NCI-H2196 (cell line): Measurements from ENCODE around the gene FES.
A peak's percentile ranks its signal among the peaks of the same experiment; 100 is the strongest.

Experiments used
- DNase-seq: peaks from one replicate; lab custom pipeline; 2025; ENCODE audit not compliant: unreplicated experiment; lab: John Stamatoyannopoulos, UW

FES gene

DNA sequence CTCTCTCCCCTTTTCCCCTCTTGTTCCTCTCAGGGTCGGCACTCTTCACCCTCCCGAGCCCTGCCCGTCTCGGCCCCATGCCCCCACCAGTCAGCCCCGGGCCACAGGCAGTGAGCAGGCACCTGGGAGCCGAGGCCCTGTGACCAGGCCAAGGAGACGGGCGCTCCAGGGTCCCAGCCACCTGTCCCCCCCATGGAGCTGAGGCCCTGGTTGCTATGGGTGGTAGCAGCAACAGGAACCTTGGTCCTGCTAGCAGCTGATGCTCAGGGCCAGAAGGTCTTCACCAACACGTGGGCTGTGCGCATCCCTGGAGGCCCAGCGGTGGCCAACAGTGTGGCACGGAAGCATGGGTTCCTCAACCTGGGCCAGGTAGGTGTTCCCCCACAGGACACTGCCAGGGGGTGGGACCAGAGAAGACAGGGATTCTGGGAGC is 8.7 kb upstream of the FES start:
- no peak for DNase-seq

DNA sequence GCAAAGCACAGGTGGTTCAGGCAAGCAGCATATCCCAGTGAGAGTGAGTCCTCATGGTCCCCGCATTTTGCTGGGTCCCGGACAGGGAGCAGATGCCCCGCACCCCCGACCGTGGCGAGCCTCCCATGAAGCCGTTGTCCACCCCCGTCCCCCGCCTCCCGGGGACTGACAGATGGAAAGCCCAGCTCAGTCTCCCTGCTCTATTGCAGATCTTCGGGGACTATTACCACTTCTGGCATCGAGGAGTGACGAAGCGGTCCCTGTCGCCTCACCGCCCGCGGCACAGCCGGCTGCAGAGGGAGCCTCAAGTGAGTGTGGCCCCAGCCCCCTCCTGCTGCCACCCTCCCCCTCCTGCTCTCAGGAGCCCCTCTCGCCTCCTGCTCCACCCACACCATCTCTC is 8.3 kb upstream of the FES start:
- DNase-seq = no peak

DNA sequence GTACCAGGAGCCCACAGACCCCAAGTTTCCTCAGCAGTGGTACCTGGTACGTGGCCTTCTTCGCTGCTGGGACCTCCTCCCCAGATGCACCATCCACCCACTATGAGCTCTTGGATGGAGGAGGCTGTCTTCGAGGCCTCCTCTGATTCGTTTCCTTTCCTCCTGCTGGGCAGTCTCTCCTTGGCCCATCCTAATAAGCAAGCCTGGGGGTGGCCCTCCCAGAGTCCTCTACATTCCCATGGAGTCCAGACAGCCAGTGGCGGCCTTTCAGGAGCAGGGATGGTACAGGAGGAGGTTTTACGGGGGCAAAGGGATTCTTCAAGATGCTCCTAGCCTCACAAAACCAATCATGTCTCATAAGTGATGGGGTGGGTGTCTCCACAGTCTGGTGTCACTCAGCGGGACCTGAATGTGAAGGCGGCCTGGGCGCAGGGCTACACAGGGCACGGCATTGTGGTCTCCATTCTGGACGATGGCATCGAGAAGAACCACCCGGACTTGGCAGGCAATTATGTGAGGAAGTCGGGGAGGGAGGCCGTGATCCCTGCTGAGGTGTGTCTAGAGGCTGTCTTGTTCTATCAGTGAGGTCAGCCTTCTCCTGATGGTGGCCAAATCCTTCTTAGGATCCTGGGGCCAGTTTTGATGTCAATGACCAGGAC is 7.7 kb upstream of the FES start:
- no peak for DNase-seq

DNA sequence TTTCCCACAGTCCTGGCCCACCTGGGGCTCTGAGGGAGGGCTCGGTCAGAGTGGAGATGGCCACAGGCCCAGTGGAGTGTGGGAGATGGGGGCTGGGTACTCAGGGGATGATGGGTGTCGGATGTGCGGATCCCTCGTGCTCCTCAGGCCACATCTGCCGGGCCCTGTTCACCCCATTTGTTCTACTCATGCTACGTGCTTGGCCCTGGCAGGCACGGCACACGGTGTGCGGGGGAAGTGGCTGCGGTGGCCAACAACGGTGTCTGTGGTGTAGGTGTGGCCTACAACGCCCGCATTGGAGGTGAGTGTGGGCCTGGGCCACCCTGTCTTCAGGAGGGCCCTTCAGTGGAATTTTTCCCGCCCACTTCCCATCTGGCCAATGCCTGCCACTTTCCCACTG is 7.0 kb upstream of the FES start:
- DNase-seq = no peak

DNA sequence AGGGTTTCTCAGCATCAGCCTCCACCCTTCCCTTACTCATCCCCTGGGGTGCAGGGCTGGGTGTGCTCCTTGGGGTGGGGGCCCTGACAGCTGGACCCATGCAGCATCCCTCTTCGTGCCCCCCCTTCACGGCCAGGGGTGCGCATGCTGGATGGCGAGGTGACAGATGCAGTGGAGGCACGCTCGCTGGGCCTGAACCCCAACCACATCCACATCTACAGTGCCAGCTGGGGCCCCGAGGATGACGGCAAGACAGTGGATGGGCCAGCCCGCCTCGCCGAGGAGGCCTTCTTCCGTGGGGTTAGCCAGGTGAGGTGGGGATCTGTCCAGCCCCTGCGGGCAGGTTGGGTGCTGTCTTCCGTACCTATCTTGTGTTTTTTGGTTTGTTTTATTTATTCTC is 6.3 kb upstream of the FES start:
- no peak for DNase-seq

DNA sequence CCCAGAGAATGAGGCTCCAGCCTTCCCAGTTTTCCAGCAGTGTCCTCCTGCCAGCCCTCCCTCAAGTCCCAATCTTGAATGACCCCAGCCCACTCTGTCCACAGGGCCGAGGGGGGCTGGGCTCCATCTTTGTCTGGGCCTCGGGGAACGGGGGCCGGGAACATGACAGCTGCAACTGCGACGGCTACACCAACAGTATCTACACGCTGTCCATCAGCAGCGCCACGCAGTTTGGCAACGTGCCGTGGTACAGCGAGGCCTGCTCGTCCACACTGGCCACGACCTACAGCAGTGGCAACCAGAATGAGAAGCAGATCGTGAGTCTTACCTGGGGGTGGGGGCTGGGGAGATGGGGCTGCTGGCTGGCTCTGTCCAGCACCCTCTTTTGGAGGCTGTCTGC is 5.6 kb upstream of the FES start:
- DNase-seq = no peak

DNA sequence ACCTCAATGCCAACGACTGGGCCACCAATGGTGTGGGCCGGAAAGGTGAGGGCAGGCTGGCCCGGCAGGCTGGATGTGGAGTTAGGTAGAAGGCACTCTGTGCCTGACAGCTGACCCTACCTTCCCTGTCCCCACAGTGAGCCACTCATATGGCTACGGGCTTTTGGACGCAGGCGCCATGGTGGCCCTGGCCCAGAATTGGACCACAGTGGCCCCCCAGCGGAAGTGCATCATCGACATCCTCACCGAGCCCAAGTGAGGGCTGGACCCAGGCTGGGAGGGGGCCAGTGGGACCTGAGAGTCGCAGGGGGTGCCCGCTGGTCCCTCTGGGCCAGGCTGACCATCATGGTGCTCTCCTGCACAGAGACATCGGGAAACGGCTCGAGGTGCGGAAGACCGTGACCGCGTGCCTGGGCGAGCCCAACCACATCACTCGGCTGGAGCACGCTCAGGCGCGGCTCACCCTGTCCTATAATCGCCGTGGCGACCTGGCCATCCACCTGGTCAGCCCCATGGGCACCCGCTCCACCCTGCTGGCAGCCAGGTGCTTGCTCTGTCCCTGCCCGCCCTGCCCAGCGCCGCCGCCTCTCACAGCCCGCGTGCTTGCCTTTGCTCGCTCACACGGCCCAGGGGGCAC is 4.5 kb upstream of the FES start:
- no peak for DNase-seq

DNA sequence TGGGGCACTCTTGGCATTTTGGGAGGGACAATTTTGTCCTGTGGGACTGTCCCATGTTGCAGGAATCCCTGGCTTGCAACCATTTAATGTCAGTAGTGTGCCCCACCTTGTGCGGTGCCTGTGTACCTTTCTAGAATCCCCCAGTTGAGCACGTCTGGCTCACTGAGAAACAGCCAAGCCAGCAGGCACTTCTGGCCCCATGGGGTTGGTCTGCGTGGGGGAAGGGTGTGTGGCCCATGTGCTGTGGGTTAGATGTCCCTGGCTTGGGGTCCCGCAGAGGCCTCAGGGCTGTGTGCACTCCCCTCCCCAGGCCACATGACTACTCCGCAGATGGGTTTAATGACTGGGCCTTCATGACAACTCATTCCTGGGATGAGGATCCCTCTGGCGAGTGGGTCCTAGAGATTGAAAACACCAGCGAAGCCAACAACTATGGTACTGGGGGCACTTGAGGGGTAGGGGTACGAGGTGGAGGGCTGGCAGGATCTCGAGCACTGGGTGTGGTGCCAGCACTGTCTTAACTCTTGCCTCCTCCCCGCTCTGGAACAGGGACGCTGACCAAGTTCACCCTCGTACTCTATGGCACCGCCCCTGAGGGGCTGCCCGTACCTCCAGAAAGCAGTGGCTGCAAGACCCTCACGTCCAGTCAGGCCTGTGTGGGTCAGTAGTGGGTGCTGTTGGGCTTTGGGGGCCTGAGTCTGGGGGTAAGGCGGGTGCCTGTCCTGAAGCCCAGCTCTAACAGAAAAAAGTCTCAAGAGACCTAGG is 3.7 kb upstream of the FES start:
- DNase-seq = no peak

DNA sequence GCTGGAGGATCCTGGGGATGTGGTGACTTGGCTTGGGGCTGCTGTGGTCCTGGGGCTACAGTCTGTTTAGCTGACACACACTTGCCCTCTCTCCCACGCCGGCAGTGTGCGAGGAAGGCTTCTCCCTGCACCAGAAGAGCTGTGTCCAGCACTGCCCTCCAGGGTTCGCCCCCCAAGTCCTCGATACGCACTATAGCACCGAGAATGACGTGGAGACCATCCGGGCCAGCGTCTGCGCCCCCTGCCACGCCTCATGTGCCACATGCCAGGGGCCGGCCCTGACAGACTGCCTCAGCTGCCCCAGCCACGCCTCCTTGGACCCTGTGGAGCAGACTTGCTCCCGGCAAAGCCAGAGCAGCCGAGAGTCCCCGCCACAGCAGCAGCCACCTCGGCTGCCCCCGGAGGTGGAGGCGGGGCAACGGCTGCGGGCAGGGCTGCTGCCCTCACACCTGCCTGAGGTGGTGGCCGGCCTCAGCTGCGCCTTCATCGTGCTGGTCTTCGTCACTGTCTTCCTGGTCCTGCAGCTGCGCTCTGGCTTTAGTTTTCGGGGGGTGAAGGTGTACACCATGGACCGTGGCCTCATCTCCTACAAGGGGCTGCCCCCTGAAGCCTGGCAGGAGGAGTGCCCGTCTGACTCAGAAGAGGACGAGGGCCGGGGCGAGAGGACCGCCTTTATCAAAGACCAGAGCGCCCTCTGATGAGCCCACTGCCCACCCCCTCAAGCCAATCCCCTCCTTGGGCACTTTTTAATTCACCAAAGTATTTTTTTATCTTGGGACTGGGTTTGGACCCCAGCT is 2.9 kb upstream of the FES start:
- DNase-seq = no peak

DNA sequence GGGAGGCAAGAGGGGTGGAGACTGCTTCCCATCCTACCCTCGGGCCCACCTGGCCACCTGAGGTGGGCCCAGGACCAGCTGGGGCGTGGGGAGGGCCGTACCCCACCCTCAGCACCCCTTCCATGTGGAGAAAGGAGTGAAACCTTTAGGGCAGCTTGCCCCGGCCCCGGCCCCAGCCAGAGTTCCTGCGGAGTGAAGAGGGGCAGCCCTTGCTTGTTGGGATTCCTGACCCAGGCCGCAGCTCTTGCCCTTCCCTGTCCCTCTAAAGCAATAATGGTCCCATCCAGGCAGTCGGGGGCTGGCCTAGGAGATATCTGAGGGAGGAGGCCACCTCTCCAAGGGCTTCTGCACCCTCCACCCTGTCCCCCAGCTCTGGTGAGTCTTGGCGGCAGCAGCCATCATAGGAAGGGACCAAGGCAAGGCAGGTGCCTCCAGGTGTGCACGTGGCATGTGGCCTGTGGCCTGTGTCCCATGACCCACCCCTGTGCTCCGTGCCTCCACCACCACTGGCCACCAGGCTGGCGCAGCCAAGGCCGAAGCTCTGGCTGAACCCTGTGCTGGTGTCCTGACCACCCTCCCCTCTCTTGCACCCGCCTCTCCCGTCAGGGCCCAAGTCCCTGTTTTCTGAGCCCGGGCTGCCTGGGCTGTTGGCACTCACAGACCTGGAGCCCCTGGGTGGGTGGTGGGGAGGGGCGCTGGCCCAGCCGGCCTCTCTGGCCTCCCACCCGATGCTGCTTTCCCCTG is 2.2 kb upstream of the FES start:
- DNase-seq = no peak

DNA sequence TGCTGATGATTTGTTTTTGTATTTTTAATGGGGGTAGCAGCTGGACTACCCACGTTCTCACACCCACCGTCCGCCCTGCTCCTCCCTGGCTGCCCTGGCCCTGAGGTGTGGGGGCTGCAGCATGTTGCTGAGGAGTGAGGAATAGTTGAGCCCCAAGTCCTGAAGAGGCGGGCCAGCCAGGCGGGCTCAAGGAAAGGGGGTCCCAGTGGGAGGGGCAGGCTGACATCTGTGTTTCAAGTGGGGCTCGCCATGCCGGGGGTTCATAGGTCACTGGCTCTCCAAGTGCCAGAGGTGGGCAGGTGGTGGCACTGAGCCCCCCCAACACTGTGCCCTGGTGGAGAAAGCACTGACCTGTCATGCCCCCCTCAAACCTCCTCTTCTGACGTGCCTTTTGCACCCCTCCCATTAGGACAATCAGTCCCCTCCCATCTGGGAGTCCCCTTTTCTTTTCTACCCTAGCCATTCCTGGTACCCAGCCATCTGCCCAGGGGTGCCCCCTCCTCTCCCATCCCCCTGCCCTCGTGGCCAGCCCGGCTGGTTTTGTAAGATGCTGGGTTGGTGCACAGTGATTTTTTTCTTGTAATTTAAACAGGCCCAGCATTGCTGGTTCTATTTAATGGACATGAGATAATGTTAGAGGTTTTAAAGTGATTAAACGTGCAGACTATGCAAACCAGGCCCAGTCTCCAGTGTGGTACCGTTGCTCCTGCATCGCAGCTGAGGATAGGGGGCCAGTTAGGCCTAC is 1.4 kb upstream of the FES start:
- no peak for DNase-seq

DNA sequence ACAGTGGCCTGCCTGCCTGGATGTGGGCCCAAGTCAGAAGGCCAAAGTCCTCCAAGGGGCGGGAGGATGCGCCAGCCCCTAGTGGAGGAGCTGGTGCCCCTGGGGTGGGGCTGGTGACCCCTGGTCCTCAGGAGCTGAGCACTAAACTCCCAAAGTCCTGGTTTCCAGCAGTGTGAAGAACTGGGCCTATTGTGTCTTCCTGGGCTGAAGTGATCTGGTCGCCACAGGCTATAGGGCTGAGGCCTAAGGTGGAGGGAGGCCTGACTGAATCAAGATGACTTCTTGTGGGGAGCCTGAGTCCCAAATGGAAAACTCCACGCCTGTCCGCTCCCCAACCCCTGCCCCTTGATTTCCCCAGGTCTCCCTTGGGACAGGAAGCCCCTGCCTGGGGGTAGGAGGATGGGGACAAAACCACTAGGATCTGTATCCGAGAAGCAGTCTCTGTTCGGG is 753 bp upstream of the FES start:
- no peak for DNase-seq

DNA sequence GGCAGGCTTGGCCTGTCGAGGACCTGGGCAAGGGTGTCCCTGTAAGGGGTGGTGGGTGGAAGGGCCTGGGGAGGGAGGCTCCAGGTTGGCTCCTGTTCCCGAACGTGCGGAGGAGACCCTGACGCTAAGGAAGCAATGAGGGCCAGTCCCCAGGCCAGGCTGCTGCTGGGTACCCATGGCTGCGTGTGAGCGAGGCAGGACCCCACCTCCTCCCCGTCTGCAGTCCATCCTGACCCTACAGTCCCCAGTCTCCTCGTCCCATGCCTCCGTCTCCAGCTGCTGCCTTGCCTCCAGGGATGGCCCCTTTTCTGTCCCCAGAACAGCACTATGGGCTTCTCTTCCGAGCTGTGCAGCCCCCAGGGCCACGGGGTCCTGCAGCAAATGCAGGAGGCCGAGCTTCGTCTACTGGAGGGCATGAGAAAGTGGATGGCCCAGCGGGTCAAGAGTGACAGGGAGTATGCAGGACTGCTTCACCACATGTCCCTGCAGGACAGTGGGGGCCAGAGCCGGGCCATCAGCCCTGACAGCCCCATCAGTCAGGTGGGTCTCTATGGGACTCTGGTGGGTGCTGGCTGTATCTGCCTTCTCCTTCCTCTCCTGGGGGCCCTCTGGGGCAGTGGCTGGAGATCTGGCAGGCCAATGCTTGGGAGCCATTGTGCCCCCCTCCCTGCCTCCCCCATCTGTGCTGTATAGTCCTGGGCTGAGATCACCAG is 571 bp downstream of the FES start:
- no peak for DNase-seq

DNA sequence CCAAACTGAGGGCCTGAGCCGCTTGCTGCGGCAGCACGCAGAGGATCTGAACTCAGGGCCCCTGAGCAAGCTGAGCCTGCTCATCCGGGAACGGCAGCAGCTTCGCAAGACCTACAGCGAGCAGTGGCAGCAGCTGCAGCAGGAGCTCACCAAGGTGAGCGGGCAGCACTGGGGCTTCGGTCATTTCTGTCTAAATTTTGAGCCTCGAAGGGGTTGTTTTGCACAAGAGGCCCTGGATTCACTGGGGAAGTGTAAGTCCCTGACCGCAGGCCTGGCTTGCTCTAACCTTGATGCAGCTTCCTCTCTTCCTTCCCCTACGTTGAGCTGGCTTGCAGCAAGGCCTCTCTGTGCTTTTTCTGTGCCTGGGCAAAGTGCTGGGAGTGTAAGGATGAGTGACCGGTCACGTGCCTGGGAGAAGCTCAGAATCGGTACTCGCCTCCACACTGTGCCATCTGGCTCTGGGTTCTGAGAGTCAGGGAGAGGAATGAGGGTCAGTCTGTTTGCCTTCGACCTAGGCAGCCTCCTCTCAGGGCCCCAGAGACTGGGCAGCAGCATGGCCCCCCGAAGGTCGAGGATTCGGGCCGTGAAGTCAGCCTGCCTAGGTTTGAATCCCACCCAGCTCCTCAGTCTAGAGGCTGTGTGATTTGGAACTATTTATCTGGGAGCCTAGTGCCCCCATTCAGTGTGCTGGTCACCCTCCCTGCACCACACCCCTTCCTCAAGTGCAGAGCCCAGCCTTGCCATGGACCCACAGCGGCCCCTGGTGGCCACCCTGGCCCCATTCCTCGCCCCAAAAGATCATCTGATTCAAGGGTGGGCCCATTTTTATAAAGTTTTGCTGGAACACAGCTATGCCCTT is 1.4 kb downstream of the FES start:
- DNase-seq = peak; percentile 34

DNA sequence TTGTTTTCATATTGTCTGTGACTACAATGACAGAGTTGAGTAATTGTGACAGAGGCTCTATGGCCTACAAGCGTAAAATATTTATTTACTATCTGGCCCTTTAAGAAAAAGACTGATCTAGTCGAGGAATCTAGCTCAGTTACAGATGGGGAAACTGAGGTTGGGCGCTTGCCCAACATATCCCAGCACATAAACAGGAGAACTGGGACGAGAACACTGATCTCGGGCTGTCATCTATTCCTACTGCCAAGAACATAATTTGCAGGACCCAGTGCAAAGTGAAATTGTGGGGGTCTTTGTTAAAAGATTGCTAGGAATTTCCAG is 1.9 kb downstream of the FES start:
- DNase-seq = no peak

DNA sequence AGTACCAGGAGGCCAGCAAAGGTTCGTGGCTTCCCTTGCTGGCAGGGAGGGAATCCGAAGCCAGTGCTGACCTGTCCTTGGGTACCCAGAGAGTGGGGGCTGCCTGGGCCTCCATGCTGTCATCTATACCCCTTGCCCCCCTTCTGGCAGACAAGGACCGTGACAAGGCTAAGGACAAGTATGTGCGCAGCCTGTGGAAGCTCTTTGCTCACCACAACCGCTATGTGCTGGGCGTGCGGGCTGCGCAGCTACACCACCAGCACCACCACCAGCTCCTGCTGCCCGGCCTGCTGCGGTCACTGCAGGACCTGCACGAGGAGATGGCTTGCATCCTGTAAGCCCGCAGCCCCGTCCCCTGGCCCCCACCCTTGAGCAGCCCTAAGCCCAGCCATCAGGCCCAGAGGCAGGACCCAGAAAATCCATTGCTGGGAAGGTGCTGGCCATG is 2.8 kb downstream of the FES start:
- DNase-seq = no peak

DNA sequence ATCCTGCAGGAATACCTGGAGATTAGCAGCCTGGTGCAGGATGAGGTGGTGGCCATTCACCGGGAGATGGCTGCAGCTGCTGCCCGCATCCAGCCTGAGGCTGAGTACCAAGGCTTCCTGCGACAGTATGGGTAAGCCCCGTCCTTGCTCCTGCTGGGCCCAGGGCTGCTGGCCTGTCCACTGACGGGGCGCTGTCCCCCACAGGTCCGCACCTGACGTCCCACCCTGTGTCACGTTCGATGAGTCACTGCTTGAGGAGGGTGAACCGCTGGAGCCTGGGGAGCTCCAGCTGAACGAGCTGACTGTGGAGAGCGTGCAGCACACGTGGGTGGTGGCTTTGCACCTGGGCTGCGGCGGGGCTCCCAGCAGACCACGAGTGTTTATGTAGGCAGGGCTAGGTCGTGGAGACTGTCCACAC is 5.0 kb downstream of the FES start:
- no peak for DNase-seq

DNA sequence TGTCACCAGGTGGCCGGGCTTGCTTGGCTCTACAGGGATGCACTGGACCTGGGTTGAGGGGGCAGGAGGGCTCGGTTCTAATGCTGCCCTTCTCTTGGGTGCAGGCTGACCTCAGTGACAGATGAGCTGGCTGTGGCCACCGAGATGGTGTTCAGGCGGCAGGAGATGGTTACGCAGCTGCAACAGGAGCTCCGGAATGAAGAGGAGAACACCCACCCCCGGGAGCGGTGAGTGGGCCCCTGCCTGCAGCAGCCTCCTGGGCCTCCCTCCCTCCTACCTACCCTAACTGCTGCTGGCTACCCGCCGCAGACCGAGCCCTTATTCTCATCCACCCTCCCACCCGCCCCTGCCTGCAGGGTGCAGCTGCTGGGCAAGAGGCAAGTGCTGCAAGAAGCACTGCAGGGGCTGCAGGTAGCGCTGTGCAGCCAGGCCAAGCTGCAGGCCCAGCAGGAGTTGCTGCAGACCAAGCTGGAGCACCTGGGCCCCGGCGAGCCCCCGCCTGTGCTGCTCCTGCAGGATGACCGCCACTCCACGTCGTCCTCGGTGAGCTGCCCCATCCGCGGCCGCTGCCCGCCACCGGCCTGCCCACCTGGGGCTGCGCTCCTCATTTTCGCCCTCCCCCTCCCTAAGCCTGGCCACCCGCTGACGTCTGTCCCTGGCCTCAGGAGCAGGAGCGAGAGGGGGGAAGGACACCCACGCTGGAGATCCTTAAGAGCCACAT is 5.6 kb downstream of the FES start:
- no peak for DNase-seq
